ENCODE data around the gene RHOD. TPM values are rescaled to one million over a fixed set of nuclear protein-coding genes. Genes with fewer than 3 reads are reported as not detected.

RHOD gene
- total RNA-seq, 4 donors from 2014 or later: 12.4 to 29.7 (median 23.6) TPM

DNA sequence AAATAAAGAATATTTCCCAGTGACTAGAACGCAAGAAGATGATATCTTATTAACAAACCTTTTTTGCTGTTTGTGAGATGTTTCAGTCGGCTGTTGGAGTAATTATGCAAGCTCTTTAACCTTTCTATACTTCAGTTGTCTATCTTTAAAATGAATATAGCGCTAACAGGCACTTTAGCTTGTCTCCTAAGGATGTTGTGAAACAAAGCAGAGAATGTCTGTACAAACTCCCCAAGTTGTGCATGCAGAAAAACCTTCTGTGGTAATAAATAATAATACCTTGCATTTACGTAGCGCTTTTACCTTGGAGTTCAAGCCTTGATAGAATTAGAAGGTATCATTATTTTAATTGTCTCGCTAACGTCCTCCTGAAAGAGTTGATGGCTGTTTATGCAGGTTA is 60.5 kb downstream of the RHOD start:
- TF ChIP-seq POLR2A (IDR thresholded peaks at IDR 0.05) (no peak), POLR2AphosphoS5 (IDR thresholded peaks at IDR 0.05) (no peak), EP300 (IDR thresholded peaks at IDR 0.05) (no peak)
- TF ChIP-seq, protein P1, sequence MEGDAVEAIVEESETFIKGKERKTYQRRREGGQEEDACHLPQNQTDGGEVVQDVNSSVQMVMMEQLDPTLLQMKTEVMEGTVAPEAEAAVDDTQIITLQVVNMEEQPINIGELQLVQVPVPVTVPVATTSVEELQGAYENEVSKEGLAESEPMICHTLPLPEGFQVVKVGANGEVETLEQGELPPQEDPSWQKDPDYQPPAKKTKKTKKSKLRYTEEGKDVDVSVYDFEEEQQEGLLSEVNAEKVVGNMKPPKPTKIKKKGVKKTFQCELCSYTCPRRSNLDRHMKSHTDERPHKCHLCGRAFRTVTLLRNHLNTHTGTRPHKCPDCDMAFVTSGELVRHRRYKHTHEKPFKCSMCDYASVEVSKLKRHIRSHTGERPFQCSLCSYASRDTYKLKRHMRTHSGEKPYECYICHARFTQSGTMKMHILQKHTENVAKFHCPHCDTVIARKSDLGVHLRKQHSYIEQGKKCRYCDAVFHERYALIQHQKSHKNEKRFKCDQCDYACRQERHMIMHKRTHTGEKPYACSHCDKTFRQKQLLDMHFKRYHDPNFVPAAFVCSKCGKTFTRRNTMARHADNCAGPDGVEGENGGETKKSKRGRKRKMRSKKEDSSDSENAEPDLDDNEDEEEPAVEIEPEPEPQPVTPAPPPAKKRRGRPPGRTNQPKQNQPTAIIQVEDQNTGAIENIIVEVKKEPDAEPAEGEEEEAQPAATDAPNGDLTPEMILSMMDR (IDR thresholded peaks at IDR 0.05): no peak
- H3K4me3 ChIP-seq: peak overlapping the region in 1 of 2 donors; percentile 93
- 78 to 81% methylated on average over 7 of the region's 7 CpGs for WGBS, 2 donors (ENCODE audit: low coverage in 1 of 2)

GRCh38 chr11:67117672-67118180 is 61.1 kb downstream of the RHOD start:
- Histone ChIP-seq H3K4me1 (peaks cover 0 to 32% (median 10%) of the 10 kb centered on the region in 3 donors), H3K9me3 (no peaks in the 10 kb centered on the region), H3K27me3 (no peaks in the 10 kb centered on the region), H3K36me3 (no peaks in the 10 kb centered on the region), H3K27ac (peak overlapping the region in 3 of 4 donors; percentile 98 to 100 (median 99)), H3K4me3 (peak overlapping the region; percentile 47 to 93)
- 20 to 64% methylated on average over 1 to 6 of the region's 65 CpGs for WGBS, 2 donors (ENCODE audit: low coverage in 1 of 2)
- TF ChIP-seq POLR2AphosphoS5 (IDR thresholded peaks at IDR 0.05) (no peak), POLR2A (IDR thresholded peaks at IDR 0.05) (no peak), EP300 (IDR thresholded peaks at IDR 0.05) (no peak)
- TF ChIP-seq, protein P1 (IDR thresholded peaks at IDR 0.05): no peak
- no peak for ATAC-seq

More for the DNA sequence above, 60.5 kb downstream of the RHOD start:
- no peak for ATAC-seq
- Histone ChIP-seq H3K36me3 (no peaks in the 10 kb centered on the region), H3K4me1 (peaks cover 0 to 27% (median 5%) of the 10 kb centered on the region in 3 donors), H3K27me3 (no peaks in the 10 kb centered on the region), H3K9me3 (no peaks in the 10 kb centered on the region), H3K27ac (peak overlapping the region in 3 of 4 donors; percentile 98 to 100 (median 99))

GRCh38 chr11:67118181-67118766 is 61.6 kb downstream of the RHOD start:
- Histone ChIP-seq H3K4me3 (peak overlapping the region; percentile 47 to 93), H3K36me3 (no peaks in the 10 kb centered on the region), H3K27ac (peak overlapping the region; percentile 90 to 100 (median 98)), H3K27me3 (no peaks in the 10 kb centered on the region), H3K9me3 (no peaks in the 10 kb centered on the region), H3K4me1 (peaks cover 0 to 38% (median 10%) of the 10 kb centered on the region in 3 donors)
- ATAC-seq: no peak
- TF ChIP-seq POLR2AphosphoS5 (IDR thresholded peaks at IDR 0.05) (no peak), EP300 (IDR thresholded peaks at IDR 0.05) (no peak), POLR2A (IDR thresholded peaks at IDR 0.05) (no peak)
- TF ChIP-seq, protein P1 (IDR thresholded peaks at IDR 0.05): no peak
- 0% methylated on average over 5 of the region's 59 CpGs; no CpG with 5 or more reads in 1 of the 2 donors for WGBS, 2 donors (ENCODE audit: low coverage in 1 of 2)

DNA sequence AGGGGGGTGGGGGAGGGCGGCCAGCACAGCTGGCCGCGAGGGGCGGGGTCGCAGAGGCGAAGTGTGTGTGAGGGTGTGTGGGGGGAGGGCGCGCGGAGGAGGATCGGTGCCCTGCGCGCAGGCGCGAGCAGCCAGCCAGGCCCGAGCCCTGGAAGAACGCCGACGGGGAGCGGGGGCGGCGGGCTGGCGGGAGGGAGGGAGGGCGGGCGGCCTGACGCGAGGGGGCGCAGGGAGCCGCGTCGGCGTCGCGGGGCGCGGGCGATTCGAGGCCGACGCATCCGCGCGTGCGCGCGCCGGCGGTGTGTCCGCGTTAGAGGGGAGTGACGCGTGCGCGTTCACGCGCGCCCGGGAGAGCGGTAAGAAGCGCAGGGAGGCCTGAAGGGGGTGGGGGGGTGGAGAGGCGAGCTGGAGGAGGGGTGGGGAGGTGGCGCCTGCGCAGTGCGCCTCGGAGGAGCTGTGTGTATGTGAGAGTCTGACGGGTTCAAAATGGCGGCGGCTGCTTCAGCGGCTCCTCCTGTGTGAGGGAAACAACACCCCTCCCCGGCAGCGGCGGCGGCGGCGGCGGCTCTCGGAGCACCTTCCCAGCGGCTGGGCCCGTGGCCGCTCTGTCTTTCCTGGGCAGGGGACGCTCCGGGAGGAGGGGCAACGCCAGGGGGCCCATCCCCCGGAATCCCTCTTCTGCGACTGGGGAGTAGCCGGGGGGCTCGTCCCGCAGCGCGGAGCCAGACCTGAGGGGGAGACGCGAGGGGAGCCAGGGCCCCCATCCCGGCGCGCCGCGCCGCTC is 62.3 kb downstream of the RHOD start, which contains the start of gene KDM2A:
Gene KDM2A (plus strand): TSS at position 463 of the 784 bp plus-strand sequence. CDS start 2,054 bp downstream, outside the sequence.
- WGBS, 2 donors (ENCODE audit: low coverage in 1 of 2): no CpG with 5 or more reads among the region's 97 CpGs
- Histone ChIP-seq H3K9me3 (no peaks in the 10 kb centered on the region), H3K4me1 (peaks cover 0 to 45% (median 10%) of the 10 kb centered on the region in 3 donors), H3K36me3 (peaks cover 0 to 5% of the 10 kb centered on the region in 2 donors), H3K27me3 (no peaks in the 10 kb centered on the region), H3K4me3 (peak within 1 kb of the TSS; percentile 78 to 93), H3K27ac (peak within 1 kb of the TSS; percentile 90 to 100 (median 98))
- TF ChIP-seq, protein P1 (IDR thresholded peaks at IDR 0.05): peak in 1 of 4 experiments; percentile 63
- TF ChIP-seq POLR2AphosphoS5 (IDR thresholded peaks at IDR 0.05) (peak; percentile 36), POLR2A (IDR thresholded peaks at IDR 0.05) (peak; percentile 47 to 56), EP300 (IDR thresholded peaks at IDR 0.05) (no peak)
- ATAC-seq: peak; percentile 94
